Activated naive CD4-positive, alpha-beta T cell treated with anti-CD3 and anti-CD28 coated beads for 36 hours (primary cell): ENCODE data around the gene CCDC15. TPM values are rescaled to one million over a fixed set of nuclear protein-coding genes. Genes with fewer than 3 reads are reported as not detected.

ENCODE experiments used
- CTCF ChIA-PET: fragments of 350-600 bp; sonication (Branson Sonifier 250); formaldehyde crosslinking; loops from one replicate; lab custom pipeline; 2021; ENCODE audit warnings: antibody characterized with exemption; lab: Charles Lee
- DNase-seq: peaks from one replicate; pipeline ENCODE4 v3.0.0-alpha.2; 2020
- H3K27ac Mint-ChIP-seq: one replicate; pipeline ENCODE4 v1.8.0; 2021; ENCODE audit warnings: mild to moderate bottlenecking, mixed read lengths
- H3K27me3 Mint-ChIP-seq: one replicate; pipeline ENCODE4 v1.8.0; 2021; ENCODE audit warnings: low read depth, mixed read lengths
- H3K36me3 Mint-ChIP-seq: one replicate; pipeline ENCODE4 v1.8.0; 2021; ENCODE audit warnings: low read depth, mixed read lengths
- H3K4me1 Mint-ChIP-seq: one replicate; pipeline ENCODE4 v1.8.0; 2021; ENCODE audit warnings: low read depth, mixed read lengths
- H3K4me3 Mint-ChIP-seq: one replicate; pipeline ENCODE4 v1.8.0; 2021; ENCODE audit warnings: mild to moderate bottlenecking, moderate library complexity, mixed read lengths
- H3K9me3 Mint-ChIP-seq: one replicate; pipeline ENCODE4 v1.8.0; 2021; ENCODE audit warnings: mixed read lengths
- intact Hi-C: fragments of 100-400 bp; cut with micrococcal nuclease; formaldehyde crosslinking; loops from one replicate; pipeline ENCODE4 v1.15.1; 2023
- total RNA-seq, 2 experiments: library from RNA; stranded (reverse); gene quantifications; one replicate each; pipeline ENCODE4 v1.2.3, GENCODE V29; 2021

The CCDC15 gene
- total RNA-seq, 2 experiments from 2014 or later: 6.1 to 7.3 TPM

- H3K4me3 Mint-ChIP-seq: no peak overlapping the region
- intact Hi-C loops: no loop called here
- DNase-seq: no peak
- H3K27ac Mint-ChIP-seq: no peak overlapping the region
- no peaks in the 10 kb centered on the region for H3K9me3 Mint-ChIP-seq
- CTCF ChIA-PET: no interaction called here
- no peaks in the 10 kb centered on the region for H3K27me3 Mint-ChIP-seq
- no peaks in the 10 kb centered on the region for H3K36me3 Mint-ChIP-seq
- H3K4me1 Mint-ChIP-seq: peaks cover 7% of the 10 kb centered on the region
Observed at GRCh38 chr11:124928942-124929665, 24.9 kb upstream of the CCDC15 start.

- intact Hi-C loops: no loop called here
- Mint-ChIP-seq H3K27ac (no peak overlapping the region), H3K4me1 (peaks cover 6% of the 10 kb centered on the region), H3K36me3 (no peaks in the 10 kb centered on the region), H3K4me3 (no peak overlapping the region), H3K9me3 (no peaks in the 10 kb centered on the region), H3K27me3 (no peaks in the 10 kb centered on the region)
- CTCF ChIA-PET: interaction anchor here (0.6 kb wide), 1 partner anchor 167 kb away, joined by 4 read pairs; no protein-coding TSS in a partner anchor
- DNase-seq: no peak
Observed at GRCh38 chr11:124930799-124931198, 23.2 kb upstream of the CCDC15 start.

GRCh38 chr11:124934862-124935547 lies 19.0 kb upstream of the CCDC15 start:
- Mint-ChIP-seq H3K9me3 (no peaks in the 10 kb centered on the region), H3K4me3 (no peak overlapping the region), H3K4me1 (peaks cover 6% of the 10 kb centered on the region), H3K27ac (no peak overlapping the region), H3K27me3 (no peaks in the 10 kb centered on the region), H3K36me3 (no peaks in the 10 kb centered on the region)
- intact Hi-C loops: no loop called here
- CTCF ChIA-PET: interaction anchor here (1.3 kb wide), 1 partner anchor 11 kb away, joined by 4 read pairs; no protein-coding TSS in a partner anchor
- no peak for DNase-seq

GRCh38 chr11:124935548-124936514 lies 18.2 kb upstream of the CCDC15 start, which contains the start of gene HEPACAM:
Gene HEPACAM, minus strand, starts transcription at chr11:124936047. Its CDS starts 41 bp downstream, at chr11:124936006.
- CTCF ChIA-PET: interaction anchor here (0.8 to 1.3 kb wide), 2 partner anchors 12 to 19 kb away, joined by 4 read pairs; no protein-coding TSS in a partner anchor
- Mint-ChIP-seq H3K27me3 (no peaks in the 10 kb centered on the region), H3K9me3 (no peaks in the 10 kb centered on the region), H3K4me3 (no peak within 1 kb of the TSS), H3K27ac (no peak within 1 kb of the TSS), H3K36me3 (no peaks in the 10 kb centered on the region), H3K4me1 (peaks cover 1% of the 10 kb centered on the region)
- DNase-seq: no peak
- intact Hi-C loops: no loop called here

- no peaks in the 10 kb centered on the region for H3K9me3 Mint-ChIP-seq
- H3K4me3 Mint-ChIP-seq: no peak overlapping the region
- H3K27ac Mint-ChIP-seq: no peak overlapping the region
- no peaks in the 10 kb centered on the region for H3K36me3 Mint-ChIP-seq
- CTCF ChIA-PET: interaction anchor here (0.5 kb wide), 1 partner anchor 576 kb away, joined by 5 read pairs; no protein-coding TSS in a partner anchor
- DNase-seq: no peak
- peaks cover under 1% of the 10 kb centered on the region for H3K4me1 Mint-ChIP-seq
- intact Hi-C loops: no loop called here
- no peaks in the 10 kb centered on the region for H3K27me3 Mint-ChIP-seq
Observed at GRCh38 chr11:124937336-124937935, 16.6 kb upstream of the CCDC15 start.

GRCh38 chr11:124938206-124938765 lies 15.7 kb upstream of the CCDC15 start:
- Mint-ChIP-seq H3K9me3 (no peaks in the 10 kb centered on the region), H3K36me3 (no peaks in the 10 kb centered on the region), H3K27ac (no peak overlapping the region), H3K27me3 (no peaks in the 10 kb centered on the region), H3K4me1 (peaks cover 9% of the 10 kb centered on the region), H3K4me3 (no peak overlapping the region)
- CTCF ChIA-PET: interaction anchor here (0.5 kb wide), 1 partner anchor 575 kb away, joined by 5 read pairs; no protein-coding TSS in a partner anchor
- intact Hi-C loops: no loop called here
- DNase-seq: no peak

GRCh38 chr11:124938970-124939369 lies 15.0 kb upstream of the CCDC15 start:
- CTCF ChIA-PET: no interaction called here
- Mint-ChIP-seq H3K4me3 (no peak overlapping the region), H3K4me1 (peaks cover 15% of the 10 kb centered on the region), H3K27ac (no peak overlapping the region), H3K27me3 (no peaks in the 10 kb centered on the region), H3K36me3 (no peaks in the 10 kb centered on the region), H3K9me3 (no peaks in the 10 kb centered on the region)
- DNase-seq: no peak
- intact Hi-C loops: no loop called here

- DNase-seq: no peak
- H3K4me1 Mint-ChIP-seq: peaks cover 16% of the 10 kb centered on the region
- no peaks in the 10 kb centered on the region for H3K9me3 Mint-ChIP-seq
- H3K27me3 Mint-ChIP-seq: no peaks in the 10 kb centered on the region
- intact Hi-C loops: no loop called here
- H3K27ac Mint-ChIP-seq: no peak overlapping the region
- no peaks in the 10 kb centered on the region for H3K36me3 Mint-ChIP-seq
- CTCF ChIA-PET: no interaction called here
- H3K4me3 Mint-ChIP-seq: no peak overlapping the region
Observed at GRCh38 chr11:124941703-124942102, 12.3 kb upstream of the CCDC15 start.

GRCh38 chr11:124942466-124943253 lies 11.3 kb upstream of the CCDC15 start:
- no peak for DNase-seq
- CTCF ChIA-PET: interaction anchor here (2.2 kb wide), 1 partner anchor 199 kb away, joined by 7 read pairs; no protein-coding TSS in a partner anchor
- no peaks in the 10 kb centered on the region for H3K36me3 Mint-ChIP-seq
- no peaks in the 10 kb centered on the region for H3K27me3 Mint-ChIP-seq
- peaks cover 16% of the 10 kb centered on the region for H3K4me1 Mint-ChIP-seq
- H3K27ac Mint-ChIP-seq: no peak overlapping the region
- intact Hi-C loops: no loop called here
- no peaks in the 10 kb centered on the region for H3K9me3 Mint-ChIP-seq
- H3K4me3 Mint-ChIP-seq: no peak overlapping the region

- Mint-ChIP-seq H3K36me3 (peaks cover 1% of the 10 kb centered on the region), H3K9me3 (peaks cover 4% of the 10 kb centered on the region), H3K27ac (no peak overlapping the region), H3K27me3 (no peaks in the 10 kb centered on the region), H3K4me3 (no peak overlapping the region), H3K4me1 (peaks cover 16% of the 10 kb centered on the region)
- CTCF ChIA-PET: interaction anchor here (0.6 to 2.2 kb wide), 3 partner anchors 51 to 199 kb away, joined by 3 to 7 read pairs (median 4); no protein-coding TSS in a partner anchor
- intact Hi-C loops: no loop called here
- no peak for DNase-seq
Observed at GRCh38 chr11:124943254-124943616, 10.8 kb upstream of the CCDC15 start.

- peaks cover 5% of the 10 kb centered on the region for H3K36me3 Mint-ChIP-seq
- H3K4me3 Mint-ChIP-seq: no peak overlapping the region
- no peak overlapping the region for H3K27ac Mint-ChIP-seq
- H3K4me1 Mint-ChIP-seq: peaks cover 18% of the 10 kb centered on the region
- H3K27me3 Mint-ChIP-seq: no peaks in the 10 kb centered on the region
- peaks cover 9% of the 10 kb centered on the region for H3K9me3 Mint-ChIP-seq
- DNase-seq: no peak
- CTCF ChIA-PET: interaction anchor here (0.6 to 2.2 kb wide), 3 partner anchors 52 to 198 kb away, joined by 3 to 7 read pairs (median 4); no protein-coding TSS in a partner anchor
- intact Hi-C loops: no loop called here
Observed at GRCh38 chr11:124943741-124944140, 10.3 kb upstream of the CCDC15 start.
